Measurements from ENCODE around the gene DRD3. TPM values are rescaled to one million over a fixed set of nuclear protein-coding genes. Genes with fewer than 3 reads are reported as not detected.

DRD3 gene
- total and polyA plus RNA-seq, 2 experiments from 2014 or later = 0.21 to 0.65 TPM

DNA sequence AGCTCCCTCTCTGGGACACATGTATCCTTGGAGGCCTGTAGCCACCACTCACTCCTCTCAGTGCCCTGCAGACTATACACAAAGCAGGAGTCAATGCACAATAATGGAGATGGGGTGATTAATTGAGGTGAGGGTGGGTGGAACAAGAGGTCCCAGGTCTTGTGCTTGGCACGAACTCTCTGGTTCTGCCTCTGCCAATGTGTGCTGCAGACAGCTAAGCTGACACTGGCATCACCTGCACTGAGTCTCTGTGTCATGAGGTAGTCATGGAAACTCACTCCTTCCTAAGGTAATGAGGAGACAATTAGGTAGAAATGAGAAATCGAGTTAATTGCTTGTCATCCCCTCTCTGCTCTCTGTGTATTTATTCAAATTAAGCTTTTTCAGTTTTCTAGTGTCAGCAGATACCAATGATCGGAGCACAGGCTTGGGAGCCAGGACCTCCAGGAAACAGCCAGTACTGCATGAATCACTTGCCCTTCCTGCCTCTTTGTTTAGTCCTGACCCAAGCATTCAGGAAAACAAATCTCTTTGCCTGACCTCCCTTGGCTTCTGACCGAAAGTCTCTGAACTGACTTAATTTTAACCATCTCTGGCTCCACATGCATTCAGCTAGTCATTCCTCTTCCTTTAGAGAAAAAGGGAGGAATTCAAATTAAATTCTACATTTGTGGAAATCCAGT, 56.7 kb downstream of the DRD3 start:
- H2AFZ ChIP-seq = peak overlapping the region; percentile 64
- peak; percentile 45; the same call in 1 of the 3 replicates for ATAC-seq
- DNase-seq (ENCODE audit: low spot score) = no peak
- 0 out of 2 replicates have a peak, but pooled peaks cover 3% of the 10 kb centered on the region for H3K9me2 ChIP-seq (ENCODE audit: insufficient read depth)
- no peak for TF ChIP-seq JUNB (IDR thresholded peaks at IDR 0.05; ENCODE audit: unreplicated experiment)
- TF ChIP-seq ZNF331 (CRISPR knock-in tag; IDR thresholded peaks at IDR 0.05; ENCODE audit: low read depth) = no peak
- TF ChIP-seq STAT1 (IDR thresholded peaks at IDR 0.05; ENCODE audit: unreplicated experiment) = no peak
- TF ChIP-seq, protein P1, sequence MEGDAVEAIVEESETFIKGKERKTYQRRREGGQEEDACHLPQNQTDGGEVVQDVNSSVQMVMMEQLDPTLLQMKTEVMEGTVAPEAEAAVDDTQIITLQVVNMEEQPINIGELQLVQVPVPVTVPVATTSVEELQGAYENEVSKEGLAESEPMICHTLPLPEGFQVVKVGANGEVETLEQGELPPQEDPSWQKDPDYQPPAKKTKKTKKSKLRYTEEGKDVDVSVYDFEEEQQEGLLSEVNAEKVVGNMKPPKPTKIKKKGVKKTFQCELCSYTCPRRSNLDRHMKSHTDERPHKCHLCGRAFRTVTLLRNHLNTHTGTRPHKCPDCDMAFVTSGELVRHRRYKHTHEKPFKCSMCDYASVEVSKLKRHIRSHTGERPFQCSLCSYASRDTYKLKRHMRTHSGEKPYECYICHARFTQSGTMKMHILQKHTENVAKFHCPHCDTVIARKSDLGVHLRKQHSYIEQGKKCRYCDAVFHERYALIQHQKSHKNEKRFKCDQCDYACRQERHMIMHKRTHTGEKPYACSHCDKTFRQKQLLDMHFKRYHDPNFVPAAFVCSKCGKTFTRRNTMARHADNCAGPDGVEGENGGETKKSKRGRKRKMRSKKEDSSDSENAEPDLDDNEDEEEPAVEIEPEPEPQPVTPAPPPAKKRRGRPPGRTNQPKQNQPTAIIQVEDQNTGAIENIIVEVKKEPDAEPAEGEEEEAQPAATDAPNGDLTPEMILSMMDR (conservative IDR thresholded peaks at IDR 0.05; ENCODE audit: low read depth in 2 of 2) = no peak
- no peak for TF ChIP-seq EZH2 (IDR thresholded peaks at IDR 0.05; ENCODE audit: low read depth, unreplicated experiment)
- TF ChIP-seq, protein P2, sequence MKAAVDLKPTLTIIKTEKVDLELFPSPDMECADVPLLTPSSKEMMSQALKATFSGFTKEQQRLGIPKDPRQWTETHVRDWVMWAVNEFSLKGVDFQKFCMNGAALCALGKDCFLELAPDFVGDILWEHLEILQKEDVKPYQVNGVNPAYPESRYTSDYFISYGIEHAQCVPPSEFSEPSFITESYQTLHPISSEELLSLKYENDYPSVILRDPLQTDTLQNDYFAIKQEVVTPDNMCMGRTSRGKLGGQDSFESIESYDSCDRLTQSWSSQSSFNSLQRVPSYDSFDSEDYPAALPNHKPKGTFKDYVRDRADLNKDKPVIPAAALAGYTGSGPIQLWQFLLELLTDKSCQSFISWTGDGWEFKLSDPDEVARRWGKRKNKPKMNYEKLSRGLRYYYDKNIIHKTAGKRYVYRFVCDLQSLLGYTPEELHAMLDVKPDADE (IDR thresholded peaks at IDR 0.05) = no peak
- TF ChIP-seq, protein P3, sequence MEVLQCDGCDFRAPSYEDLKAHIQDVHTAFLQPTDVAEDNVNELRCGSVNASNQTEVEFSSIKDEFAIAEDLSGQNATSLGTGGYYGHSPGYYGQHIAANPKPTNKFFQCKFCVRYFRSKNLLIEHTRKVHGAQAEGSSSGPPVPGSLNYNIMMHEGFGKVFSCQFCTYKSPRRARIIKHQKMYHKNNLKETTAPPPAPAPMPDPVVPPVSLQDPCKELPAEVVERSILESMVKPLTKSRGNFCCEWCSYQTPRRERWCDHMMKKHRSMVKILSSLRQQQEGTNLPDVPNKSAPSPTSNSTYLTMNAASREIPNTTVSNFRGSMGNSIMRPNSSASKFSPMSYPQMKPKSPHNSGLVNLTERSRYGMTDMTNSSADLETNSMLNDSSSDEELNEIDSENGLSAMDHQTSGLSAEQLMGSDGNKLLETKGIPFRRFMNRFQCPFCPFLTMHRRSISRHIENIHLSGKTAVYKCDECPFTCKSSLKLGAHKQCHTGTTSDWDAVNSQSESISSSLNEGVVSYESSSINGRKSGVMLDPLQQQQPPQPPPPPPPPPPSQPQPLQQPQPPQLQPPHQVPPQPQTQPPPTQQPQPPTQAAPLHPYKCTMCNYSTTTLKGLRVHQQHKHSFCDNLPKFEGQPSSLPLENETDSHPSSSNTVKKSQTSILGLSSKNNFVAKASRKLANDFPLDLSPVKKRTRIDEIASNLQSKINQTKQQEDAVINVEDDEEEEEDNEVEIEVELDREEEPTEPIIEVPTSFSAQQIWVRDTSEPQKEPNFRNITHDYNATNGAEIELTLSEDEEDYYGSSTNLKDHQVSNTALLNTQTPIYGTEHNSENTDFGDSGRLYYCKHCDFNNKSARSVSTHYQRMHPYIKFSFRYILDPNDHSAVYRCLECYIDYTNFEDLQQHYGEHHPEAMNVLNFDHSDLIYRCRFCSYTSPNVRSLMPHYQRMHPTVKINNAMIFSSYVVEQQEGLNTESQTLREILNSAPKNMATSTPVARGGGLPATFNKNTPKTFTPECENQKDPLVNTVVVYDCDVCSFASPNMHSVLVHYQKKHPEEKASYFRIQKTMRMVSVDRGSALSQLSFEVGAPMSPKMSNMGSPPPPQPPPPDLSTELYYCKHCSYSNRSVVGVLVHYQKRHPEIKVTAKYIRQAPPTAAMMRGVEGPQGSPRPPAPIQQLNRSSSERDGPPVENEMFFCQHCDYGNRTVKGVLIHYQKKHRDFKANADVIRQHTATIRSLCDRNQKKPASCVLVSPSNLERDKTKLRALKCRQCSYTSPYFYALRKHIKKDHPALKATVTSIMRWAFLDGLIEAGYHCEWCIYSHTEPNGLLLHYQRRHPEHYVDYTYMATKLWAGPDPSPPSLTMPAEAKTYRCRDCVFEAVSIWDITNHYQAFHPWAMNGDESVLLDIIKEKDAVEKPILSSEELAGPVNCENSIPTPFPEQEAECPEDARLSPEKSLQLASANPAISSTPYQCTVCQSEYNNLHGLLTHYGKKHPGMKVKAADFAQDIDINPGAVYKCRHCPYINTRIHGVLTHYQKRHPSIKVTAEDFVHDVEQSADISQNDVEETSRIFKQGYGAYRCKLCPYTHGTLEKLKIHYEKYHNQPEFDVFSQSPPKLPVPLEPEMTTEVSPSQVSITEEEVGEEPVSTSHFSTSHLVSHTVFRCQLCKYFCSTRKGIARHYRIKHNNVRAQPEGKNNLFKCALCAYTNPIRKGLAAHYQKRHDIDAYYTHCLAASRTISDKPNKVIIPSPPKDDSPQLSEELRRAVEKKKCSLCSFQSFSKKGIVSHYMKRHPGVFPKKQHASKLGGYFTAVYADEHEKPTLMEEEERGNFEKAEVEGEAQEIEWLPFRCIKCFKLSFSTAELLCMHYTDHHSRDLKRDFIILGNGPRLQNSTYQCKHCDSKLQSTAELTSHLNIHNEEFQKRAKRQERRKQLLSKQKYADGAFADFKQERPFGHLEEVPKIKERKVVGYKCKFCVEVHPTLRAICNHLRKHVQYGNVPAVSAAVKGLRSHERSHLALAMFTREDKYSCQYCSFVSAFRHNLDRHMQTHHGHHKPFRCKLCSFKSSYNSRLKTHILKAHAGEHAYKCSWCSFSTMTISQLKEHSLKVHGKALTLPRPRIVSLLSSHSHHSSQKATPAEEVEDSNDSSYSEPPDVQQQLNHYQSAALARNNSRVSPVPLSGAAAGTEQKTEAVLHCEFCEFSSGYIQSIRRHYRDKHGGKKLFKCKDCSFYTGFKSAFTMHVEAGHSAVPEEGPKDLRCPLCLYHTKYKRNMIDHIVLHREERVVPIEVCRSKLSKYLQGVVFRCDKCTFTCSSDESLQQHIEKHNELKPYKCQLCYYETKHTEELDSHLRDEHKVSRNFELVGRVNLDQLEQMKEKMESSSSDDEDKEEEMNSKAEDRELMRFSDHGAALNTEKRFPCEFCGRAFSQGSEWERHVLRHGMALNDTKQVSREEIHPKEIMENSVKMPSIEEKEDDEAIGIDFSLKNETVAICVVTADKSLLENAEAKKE (CRISPR knock-in tag; IDR thresholded peaks at IDR 0.05) = no peak
- TF ChIP-seq POLR2AphosphoS5 (IDR thresholded peaks at IDR 0.05; ENCODE audit: low read depth) = no peak
- no peak for TF ChIP-seq EZH2phosphoT487 (IDR thresholded peaks at IDR 0.05; ENCODE audit: unreplicated experiment)
- TF ChIP-seq NANOG (IDR thresholded peaks at IDR 0.05; ENCODE audit: borderline replicate concordance) = no peak
- TF ChIP-seq CREB1 (CRISPR knock-in tag; IDR thresholded peaks at IDR 0.05; ENCODE audit: low read depth) = no peak
- TF ChIP-seq ZNF114 (CRISPR knock-in tag; IDR thresholded peaks at IDR 0.05) = no peak
- TF ChIP-seq, protein P4, sequence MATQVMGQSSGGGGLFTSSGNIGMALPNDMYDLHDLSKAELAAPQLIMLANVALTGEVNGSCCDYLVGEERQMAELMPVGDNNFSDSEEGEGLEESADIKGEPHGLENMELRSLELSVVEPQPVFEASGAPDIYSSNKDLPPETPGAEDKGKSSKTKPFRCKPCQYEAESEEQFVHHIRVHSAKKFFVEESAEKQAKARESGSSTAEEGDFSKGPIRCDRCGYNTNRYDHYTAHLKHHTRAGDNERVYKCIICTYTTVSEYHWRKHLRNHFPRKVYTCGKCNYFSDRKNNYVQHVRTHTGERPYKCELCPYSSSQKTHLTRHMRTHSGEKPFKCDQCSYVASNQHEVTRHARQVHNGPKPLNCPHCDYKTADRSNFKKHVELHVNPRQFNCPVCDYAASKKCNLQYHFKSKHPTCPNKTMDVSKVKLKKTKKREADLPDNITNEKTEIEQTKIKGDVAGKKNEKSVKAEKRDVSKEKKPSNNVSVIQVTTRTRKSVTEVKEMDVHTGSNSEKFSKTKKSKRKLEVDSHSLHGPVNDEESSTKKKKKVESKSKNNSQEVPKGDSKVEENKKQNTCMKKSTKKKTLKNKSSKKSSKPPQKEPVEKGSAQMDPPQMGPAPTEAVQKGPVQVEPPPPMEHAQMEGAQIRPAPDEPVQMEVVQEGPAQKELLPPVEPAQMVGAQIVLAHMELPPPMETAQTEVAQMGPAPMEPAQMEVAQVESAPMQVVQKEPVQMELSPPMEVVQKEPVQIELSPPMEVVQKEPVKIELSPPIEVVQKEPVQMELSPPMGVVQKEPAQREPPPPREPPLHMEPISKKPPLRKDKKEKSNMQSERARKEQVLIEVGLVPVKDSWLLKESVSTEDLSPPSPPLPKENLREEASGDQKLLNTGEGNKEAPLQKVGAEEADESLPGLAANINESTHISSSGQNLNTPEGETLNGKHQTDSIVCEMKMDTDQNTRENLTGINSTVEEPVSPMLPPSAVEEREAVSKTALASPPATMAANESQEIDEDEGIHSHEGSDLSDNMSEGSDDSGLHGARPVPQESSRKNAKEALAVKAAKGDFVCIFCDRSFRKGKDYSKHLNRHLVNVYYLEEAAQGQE (IDR thresholded peaks at IDR 0.05; ENCODE audit: unreplicated experiment) = no peak
- H3K4me1 Mint-ChIP-seq = peaks cover 10% of the 10 kb centered on the region
- no peaks in the 10 kb centered on the region for H4K20me1 ChIP-seq (replicated peaks; ENCODE audit: insufficient read depth)
- H3K4me3 ChIP-seq = no peak overlapping the region
- H3K4me2 ChIP-seq = no peak overlapping the region
- no peaks in the 10 kb centered on the region for H3K27me3 ChIP-seq (ENCODE audit: insufficient read depth)
- H3K4me3 Mint-ChIP-seq = no peak overlapping the region
- no peak overlapping the region for H3K27ac ChIP-seq (ENCODE audit: low read depth)
- no peaks in the 10 kb centered on the region for H3K9me3 Mint-ChIP-seq
- no peaks in the 10 kb centered on the region for H3F3A ChIP-seq (replicated peaks; ENCODE audit: low read depth)
- no peaks in the 10 kb centered on the region for H3K36me3 ChIP-seq (ENCODE audit: insufficient read depth)
- no peaks in the 10 kb centered on the region for H3K79me2 ChIP-seq (replicated peaks; ENCODE audit: insufficient read depth)
- no peaks in the 10 kb centered on the region for H3K4me1 ChIP-seq (ENCODE audit: insufficient read depth)
- H3K36me3 Mint-ChIP-seq (ENCODE audit: low read depth) = no peaks in the 10 kb centered on the region
- H3K27ac Mint-ChIP-seq = no peak overlapping the region
- peaks cover 1% of the 10 kb centered on the region for H3K27me3 Mint-ChIP-seq (ENCODE audit: insufficient read depth, low read depth, poor library complexity)
